Neural progenitor cell (in vitro differentiated cells): Measurements from ENCODE around the gene DNAH14.

Experiments
- EZH2 ChIP-seq: fragments of 200-600 bp; sonication (generic); IDR thresholded peaks from 2 replicates; pipeline ENCODE4 v1.6.1; 2017; ENCODE audit warnings: antibody characterized with exemption, mild to moderate bottlenecking, moderate library complexity
- EZH2phosphoT487 ChIP-seq: fragments of 200-600 bp; sonication (generic); IDR thresholded peaks from 2 replicates; pipeline ENCODE4 v1.6.1; 2017; ENCODE audit warnings: antibody characterized with exemption
- TF ChIP-seq, protein P1 (sequence below): fragments of 200-600 bp; sonication (generic); IDR thresholded peaks from 2 replicates; pipeline ENCODE4 v1.5.1; 2017; ENCODE audit warnings: antibody characterized with exemption, mild to moderate bottlenecking

DNA sequence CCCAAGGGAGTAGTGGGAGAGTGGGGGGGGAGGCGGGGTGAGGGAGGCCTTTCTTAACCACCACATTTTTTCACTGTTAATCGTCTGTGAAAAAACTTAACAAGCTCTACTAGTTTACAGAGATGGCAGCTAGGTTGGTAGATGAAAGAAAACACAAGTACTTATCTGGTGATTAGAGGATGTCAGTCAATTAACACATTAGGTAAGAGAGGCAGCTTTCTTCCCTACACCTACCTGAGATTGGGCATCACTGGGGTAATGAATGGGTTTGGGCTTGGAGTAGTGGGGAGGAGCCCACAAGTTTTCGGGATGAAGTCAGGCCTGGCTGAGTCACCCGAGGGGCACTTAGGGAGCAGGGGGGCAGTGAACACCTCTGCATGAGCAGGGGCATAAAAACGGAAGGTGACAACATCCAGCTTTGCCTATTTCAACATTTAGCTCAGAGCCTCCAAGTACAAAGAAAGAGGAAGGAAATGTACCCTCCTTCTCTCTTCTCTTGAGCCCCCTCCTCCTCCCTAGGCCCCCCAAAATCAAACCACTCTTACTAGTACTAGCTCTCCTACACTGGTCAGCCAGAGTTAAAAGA, 495.8 kb downstream of the DNAH14 start:
- TF ChIP-seq, protein P1, sequence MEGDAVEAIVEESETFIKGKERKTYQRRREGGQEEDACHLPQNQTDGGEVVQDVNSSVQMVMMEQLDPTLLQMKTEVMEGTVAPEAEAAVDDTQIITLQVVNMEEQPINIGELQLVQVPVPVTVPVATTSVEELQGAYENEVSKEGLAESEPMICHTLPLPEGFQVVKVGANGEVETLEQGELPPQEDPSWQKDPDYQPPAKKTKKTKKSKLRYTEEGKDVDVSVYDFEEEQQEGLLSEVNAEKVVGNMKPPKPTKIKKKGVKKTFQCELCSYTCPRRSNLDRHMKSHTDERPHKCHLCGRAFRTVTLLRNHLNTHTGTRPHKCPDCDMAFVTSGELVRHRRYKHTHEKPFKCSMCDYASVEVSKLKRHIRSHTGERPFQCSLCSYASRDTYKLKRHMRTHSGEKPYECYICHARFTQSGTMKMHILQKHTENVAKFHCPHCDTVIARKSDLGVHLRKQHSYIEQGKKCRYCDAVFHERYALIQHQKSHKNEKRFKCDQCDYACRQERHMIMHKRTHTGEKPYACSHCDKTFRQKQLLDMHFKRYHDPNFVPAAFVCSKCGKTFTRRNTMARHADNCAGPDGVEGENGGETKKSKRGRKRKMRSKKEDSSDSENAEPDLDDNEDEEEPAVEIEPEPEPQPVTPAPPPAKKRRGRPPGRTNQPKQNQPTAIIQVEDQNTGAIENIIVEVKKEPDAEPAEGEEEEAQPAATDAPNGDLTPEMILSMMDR: no peak
- TF ChIP-seq EZH2 (no peak), EZH2phosphoT487 (no peak)
